Uterus (tissue), 4 donors: ENCODE data around the gene RBBP8NL. TPM values are rescaled to one million over a fixed set of nuclear protein-coding genes. Genes with fewer than 3 reads are reported as not detected.
A peak's percentile ranks its signal among the peaks of the same experiment; 100 is the strongest.

ENCODE experiments used
- DNase-seq, 2 donors: peaks; one replicate each; pipeline ENCODE4 v3.0.0-alpha.2; 2019 to 2020
- H3K27ac ChIP-seq, 2 donors: fragments of 200-600 bp; sonication (generic); 1 replicate in 1 of 2; 2 replicates in 1 of 2; pipeline ENCODE4 v1.5.1; 2016 to 2018
- H3K27me3 ChIP-seq, 2 donors: fragments of 200-600 bp; sonication (generic); one replicate each; pipeline ENCODE4 v1.5.1; 2018 to 2019; ENCODE audit warnings: control low read depth in 1 of 2
- H3K36me3 ChIP-seq, 2 donors: fragments of 200-600 bp; sonication (generic); one replicate each; pipeline ENCODE4 v1.5.1; 2019; ENCODE audit warnings: control low read depth in 1 of 2
- H3K4me1 ChIP-seq, 2 donors: fragments of 200-600 bp; sonication (generic); one replicate each; pipeline ENCODE4 v1.5.1; 2018 to 2019; ENCODE audit warnings: control low read depth in 1 of 2
- H3K4me3 ChIP-seq, 2 donors: fragments of 200-600 bp; sonication (generic); 1 replicate in 1 of 2; 2 replicates in 1 of 2; pipeline ENCODE4 v1.5.1; 2018 to 2019; ENCODE audit warnings: mild to moderate bottlenecking in 1 of 2
- H3K9me3 ChIP-seq, 2 donors: fragments of 200-600 bp; sonication (generic); one replicate each; pipeline ENCODE4 v1.5.1; 2019; ENCODE audit warnings: control low read depth in 1 of 2
- CTCF ChIP-seq, 4 experiments: fragments of 200-600 bp in 2 of 4; fragments of 450-650 bp in 2 of 4; sonication (generic) in 2 of 4; IDR thresholded peaks; one replicate each; pipeline ENCODE4 v1.5.1; 2016 to 2019; ENCODE audit warnings: antibody characterized with exemption in 4 of 4, mild to moderate bottlenecking in 2 of 4, moderate library complexity in 1 of 4
- POLR2A ChIP-seq, 2 donors: fragments of 450-650 bp; IDR thresholded peaks; one replicate each; pipeline ENCODE4 v1.6.1; 2016; ENCODE audit warnings: antibody characterized with exemption in 2 of 2, mild to moderate bottlenecking in 1 of 2, moderate library complexity in 1 of 2
- intact Hi-C: fragments of 100-400 bp; cut with DNase I; formaldehyde crosslinking; loops from one replicate; pipeline ENCODE4 v1.15.1; 2023; ENCODE audit warnings: low total_unique reads
- total RNA-seq, 4 donors: library from RNA; depleted of rRNA in 3 of 4; stranded (reverse); fragments of >200 nt in 3 of 4; gene quantifications; one replicate each; pipeline versions ENCODE4 v1.1.0 to v1.2.4, GENCODE V29; 2014 to 2023
- donor health status: DM: yes; HTN: yes; CAD: no.

The RBBP8NL gene
- total RNA-seq, 4 donors from 2014 or later = 0.35 TPM; not detected in 3

GRCh38 chr20:62457098-62457497, 29.8 kb upstream of the RBBP8NL start:
- intact Hi-C loops = no loop called here
- DNase-seq = no peak
- H3K27me3 ChIP-seq = no peaks in the 10 kb centered on the region
- no peak overlapping the region for H3K27ac ChIP-seq
- H3K4me3 ChIP-seq = no peak overlapping the region
- no peaks in the 10 kb centered on the region for H3K9me3 ChIP-seq
- H3K4me1 ChIP-seq = no peaks in the 10 kb centered on the region
- TF ChIP-seq CTCF (IDR thresholded peaks at IDR 0.05) (no peak), POLR2A (IDR thresholded peaks at IDR 0.05) (no peak)
- H3K36me3 ChIP-seq = no peaks in the 10 kb centered on the region

GRCh38 chr20:62455929-62456328, 28.6 kb upstream of the RBBP8NL start:
- H3K36me3 ChIP-seq = no peaks in the 10 kb centered on the region
- intact Hi-C loops = no loop called here
- H3K27ac ChIP-seq = no peak overlapping the region
- H3K4me3 ChIP-seq = no peak overlapping the region
- no peak for TF ChIP-seq POLR2A (IDR thresholded peaks at IDR 0.05)
- TF ChIP-seq CTCF (IDR thresholded peaks at IDR 0.05) = no peak
- no peaks in the 10 kb centered on the region for H3K9me3 ChIP-seq
- no peak for DNase-seq
- no peaks in the 10 kb centered on the region for H3K4me1 ChIP-seq
- H3K27me3 ChIP-seq = no peaks in the 10 kb centered on the region

GRCh38 chr20:62454904-62455636, 27.7 kb upstream of the RBBP8NL start:
- no peaks in the 10 kb centered on the region for H3K9me3 ChIP-seq
- DNase-seq = no peak
- no peaks in the 10 kb centered on the region for H3K4me1 ChIP-seq
- no peaks in the 10 kb centered on the region for H3K36me3 ChIP-seq
- H3K27me3 ChIP-seq = no peaks in the 10 kb centered on the region
- no peak overlapping the region for H3K4me3 ChIP-seq
- intact Hi-C loops = no loop called here
- TF ChIP-seq POLR2A (IDR thresholded peaks at IDR 0.05) = no peak
- TF ChIP-seq CTCF (IDR thresholded peaks at IDR 0.05) = no peak
- H3K27ac ChIP-seq = peak overlapping the region; percentile 64 to 72

- intact Hi-C loops = no loop called here
- H3K9me3 ChIP-seq = no peaks in the 10 kb centered on the region
- H3K36me3 ChIP-seq = no peaks in the 10 kb centered on the region
- DNase-seq = no peak
- no peak overlapping the region for H3K27ac ChIP-seq
- H3K4me3 ChIP-seq = no peak overlapping the region
- no peak for TF ChIP-seq CTCF (IDR thresholded peaks at IDR 0.05)
- no peak for TF ChIP-seq POLR2A (IDR thresholded peaks at IDR 0.05)
- H3K27me3 ChIP-seq = no peaks in the 10 kb centered on the region
- no peaks in the 10 kb centered on the region for H3K4me1 ChIP-seq
Observed at GRCh38 chr20:62453186-62453808, 26.0 kb upstream of the RBBP8NL start.

GRCh38 chr20:62452475-62453095, 25.2 kb upstream of the RBBP8NL start:
- intact Hi-C loops = no loop called here
- Histone ChIP-seq H3K27me3 (no peaks in the 10 kb centered on the region), H3K27ac (no peak overlapping the region), H3K9me3 (no peaks in the 10 kb centered on the region), H3K4me3 (no peak overlapping the region), H3K4me1 (no peaks in the 10 kb centered on the region), H3K36me3 (no peaks in the 10 kb centered on the region)
- TF ChIP-seq CTCF (IDR thresholded peaks at IDR 0.05) (no peak), POLR2A (IDR thresholded peaks at IDR 0.05) (no peak)
- no peak for DNase-seq
